Stimulated activated CD4-positive, alpha-beta T cell treated with anti-CD3 and anti-CD28 coated beads, Interleukin-2, amount 100 ng/mL, for 48 hours (primary cell): Measurements from ENCODE around the gene FAM163B.
A peak's percentile ranks its signal among the peaks of the same experiment; 100 is the strongest.

ENCODE experiments used
- DNase-seq, 2 donors: peaks; one replicate each; pipeline ENCODE4 v3.0.0-alpha.2; 2020

FAM163B gene

GRCh38 chr9:133594310-133594709, 14.9 kb downstream of the FAM163B start:
- DNase-seq, result no peak

DNA sequence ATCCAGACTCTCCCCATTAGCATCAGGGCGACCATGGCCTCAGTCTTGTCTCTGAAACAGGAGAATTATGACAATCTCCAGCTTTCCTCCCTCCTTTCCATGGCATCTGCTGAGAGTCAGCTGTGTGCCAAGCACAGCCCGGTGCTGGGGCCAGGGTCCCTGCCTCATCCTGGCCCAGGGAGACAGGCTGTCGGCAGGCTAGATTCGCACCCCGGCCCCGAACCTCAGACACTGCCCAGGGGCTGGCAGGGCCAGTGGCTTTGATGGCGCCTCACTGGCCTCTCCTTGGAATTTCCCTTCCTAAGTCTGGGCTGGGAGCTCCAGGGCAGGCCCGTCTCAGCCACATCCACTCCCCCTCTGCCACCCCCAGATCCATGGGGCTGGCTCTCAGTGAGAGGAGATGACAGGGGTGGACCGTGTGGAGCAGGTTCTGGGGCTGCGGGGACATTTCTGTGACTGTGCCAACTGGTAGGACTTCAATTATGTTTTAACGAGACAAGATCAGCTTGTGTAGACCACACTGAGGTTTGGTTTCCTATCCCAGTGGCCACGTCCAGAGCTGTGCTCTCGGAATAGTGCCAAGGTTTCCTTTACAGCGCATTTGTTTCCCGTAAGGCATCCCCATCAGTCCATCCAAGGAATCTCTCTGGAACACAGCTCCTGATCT, 15.5 kb downstream of the FAM163B start:
- no peak for DNase-seq

GRCh38 chr9:133592731-133593409, 16.3 kb downstream of the FAM163B start:
- no peak for DNase-seq

DNA sequence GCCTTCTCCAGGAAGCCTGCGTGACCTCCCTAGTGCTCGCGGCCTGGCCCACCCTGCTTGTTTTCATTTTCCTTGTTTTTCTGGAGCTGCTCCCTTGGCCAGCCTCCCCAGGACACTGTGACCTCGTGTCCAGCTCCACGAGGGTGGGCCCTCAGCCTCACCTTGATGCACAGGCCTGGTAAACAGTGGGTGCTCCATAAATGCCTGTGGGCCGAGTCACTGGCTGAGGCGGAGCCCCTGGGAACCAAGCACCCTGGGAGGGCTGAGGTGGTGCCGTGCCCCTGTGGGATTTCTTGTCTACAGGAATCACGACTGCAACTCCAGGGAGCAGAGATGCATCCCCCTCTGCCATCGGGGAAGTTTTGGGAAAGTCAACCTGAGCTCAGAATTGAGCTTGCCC, 17.2 kb downstream of the FAM163B start:
- DNase-seq, result no peak

GRCh38 chr9:133591116-133591910, 17.9 kb downstream of the FAM163B start:
- DNase-seq, result no peak

DNA sequence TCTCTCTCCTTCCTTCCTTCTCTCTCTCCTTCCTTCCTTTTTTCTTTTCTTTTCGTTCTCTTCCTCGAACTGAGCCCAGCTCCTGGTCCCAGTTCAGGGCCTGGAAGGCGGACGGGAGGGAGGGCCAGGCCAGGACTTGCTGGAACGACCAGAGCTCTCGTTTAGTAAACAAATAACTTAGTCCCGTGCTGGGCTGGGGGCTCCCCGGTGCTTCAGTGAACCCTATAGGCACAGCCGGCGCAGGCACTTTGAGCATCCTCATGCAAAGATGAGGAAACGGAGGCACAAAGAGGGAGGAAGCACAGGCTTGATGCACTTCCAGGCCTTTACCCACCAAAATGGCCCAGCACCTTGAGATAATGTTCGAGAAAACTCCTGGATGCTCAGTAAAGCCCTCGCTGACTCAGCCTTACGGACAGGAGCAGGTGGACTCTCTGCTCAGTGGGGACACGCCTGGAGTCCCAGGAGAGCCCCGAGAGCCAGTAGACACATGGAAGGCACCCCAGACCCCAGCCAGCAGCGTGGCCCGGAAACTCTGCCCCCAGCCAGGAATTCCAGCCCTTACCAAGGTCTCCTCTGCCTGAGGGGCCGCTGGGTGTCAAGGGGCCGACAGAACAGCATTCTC, 18.8 kb downstream of the FAM163B start:
- no peak for DNase-seq

- peak; percentile 46 to 56 for DNase-seq
These were observed 19.5 kb downstream of the FAM163B start for GRCh38 chr9:133589454-133590227.

GRCh38 chr9:133587466-133587865, 21.7 kb downstream of the FAM163B start:
- DNase-seq, result no peak

DNA sequence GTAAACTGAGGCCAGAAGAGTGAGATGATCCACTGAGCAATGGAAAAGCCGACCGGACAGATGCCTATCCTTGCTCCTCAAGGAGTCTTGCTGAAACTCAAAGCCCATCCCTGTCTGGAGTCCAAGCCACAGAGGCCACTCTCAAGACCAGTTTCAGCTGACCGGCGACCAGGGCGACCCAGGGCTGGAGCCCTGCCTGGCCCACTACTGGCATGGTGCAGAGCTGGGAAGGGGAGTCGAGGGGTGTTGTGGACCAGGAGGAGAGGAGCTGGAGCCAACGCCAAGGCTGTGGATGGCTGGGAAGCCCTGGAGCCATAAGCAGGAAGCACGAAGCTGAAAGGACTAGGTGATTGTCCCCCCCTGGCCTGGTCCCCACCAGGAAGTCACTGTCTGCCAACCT, 22.1 kb downstream of the FAM163B start:
- no peak for DNase-seq

GRCh38 chr9:133585481-133586351, 23.5 kb downstream of the FAM163B start:
- DNase-seq, result no peak

- DNase-seq, result no peak
These were observed 24.4 kb downstream of the FAM163B start for GRCh38 chr9:133584559-133585476.

GRCh38 chr9:133584167-133584558, 25.0 kb downstream of the FAM163B start:
- no peak for DNase-seq

DNA sequence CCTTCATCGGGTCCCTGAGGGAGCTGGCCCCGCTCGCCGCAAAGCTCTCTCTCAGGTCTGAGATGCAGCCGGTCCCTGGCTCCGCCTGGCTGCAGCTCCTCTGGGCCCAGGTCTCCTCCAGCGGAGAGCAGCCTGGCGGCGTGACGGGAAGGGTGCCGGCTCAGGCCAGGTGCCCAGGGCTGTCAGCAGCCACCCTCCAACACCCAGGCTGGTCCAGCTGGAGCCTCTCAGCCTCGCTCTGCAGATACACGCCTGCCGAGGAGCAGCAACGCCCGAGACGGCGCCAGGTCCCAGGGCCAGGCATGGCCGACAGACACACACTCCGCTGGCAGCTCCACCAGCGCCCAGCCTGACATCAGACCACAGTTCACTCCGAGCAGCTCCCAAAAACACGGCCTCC, 25.6 kb downstream of the FAM163B start:
- no peak for DNase-seq

DNA sequence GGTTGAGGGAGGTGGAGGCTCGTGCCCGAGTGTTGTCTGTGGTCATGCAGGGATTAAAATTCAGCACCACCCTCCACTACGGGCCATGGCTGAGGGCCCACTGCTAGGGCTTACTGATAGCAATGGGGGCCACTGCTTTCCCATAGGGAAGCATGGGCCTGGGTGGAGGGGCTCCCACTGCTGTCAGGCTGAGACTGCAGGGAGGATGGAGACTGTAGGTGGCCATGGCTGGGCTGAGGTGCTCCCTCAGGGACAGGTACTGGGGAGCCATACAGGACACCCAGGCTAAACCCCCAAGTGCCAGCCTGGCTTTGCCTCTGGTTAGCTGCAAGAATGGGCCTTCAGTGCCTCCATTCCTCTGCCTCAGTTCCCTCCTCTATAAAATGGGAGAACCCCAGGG, 26.1 kb downstream of the FAM163B start:
- DNase-seq, result no peak

DNA sequence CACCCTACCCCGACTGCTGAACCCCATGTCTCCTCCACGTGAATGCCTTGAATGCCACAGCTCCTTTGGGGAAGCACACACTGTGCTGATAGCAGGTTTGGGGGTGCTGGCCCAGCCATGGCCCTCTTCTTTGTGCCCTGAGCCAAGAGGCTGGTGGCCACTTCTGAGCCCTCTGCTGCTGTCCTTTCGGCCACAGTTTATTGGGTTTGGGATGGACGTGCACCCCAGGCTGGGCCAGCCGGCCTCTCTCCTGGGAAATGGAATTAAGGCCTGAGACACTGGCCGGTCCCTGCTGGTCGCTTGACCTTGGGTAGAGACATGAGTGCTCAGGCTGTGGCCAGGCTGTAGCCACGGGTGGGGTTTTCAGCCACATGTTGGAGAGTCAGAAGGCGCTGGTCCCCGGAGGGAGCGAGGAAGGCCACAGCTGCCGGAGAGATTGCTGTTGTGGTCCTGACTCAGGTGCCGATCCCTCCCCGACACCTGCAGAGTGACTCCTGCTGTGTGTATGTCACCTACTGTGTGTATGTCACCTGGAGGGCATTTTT, 26.6 kb downstream of the FAM163B start:
- DNase-seq, result no peak

DNA sequence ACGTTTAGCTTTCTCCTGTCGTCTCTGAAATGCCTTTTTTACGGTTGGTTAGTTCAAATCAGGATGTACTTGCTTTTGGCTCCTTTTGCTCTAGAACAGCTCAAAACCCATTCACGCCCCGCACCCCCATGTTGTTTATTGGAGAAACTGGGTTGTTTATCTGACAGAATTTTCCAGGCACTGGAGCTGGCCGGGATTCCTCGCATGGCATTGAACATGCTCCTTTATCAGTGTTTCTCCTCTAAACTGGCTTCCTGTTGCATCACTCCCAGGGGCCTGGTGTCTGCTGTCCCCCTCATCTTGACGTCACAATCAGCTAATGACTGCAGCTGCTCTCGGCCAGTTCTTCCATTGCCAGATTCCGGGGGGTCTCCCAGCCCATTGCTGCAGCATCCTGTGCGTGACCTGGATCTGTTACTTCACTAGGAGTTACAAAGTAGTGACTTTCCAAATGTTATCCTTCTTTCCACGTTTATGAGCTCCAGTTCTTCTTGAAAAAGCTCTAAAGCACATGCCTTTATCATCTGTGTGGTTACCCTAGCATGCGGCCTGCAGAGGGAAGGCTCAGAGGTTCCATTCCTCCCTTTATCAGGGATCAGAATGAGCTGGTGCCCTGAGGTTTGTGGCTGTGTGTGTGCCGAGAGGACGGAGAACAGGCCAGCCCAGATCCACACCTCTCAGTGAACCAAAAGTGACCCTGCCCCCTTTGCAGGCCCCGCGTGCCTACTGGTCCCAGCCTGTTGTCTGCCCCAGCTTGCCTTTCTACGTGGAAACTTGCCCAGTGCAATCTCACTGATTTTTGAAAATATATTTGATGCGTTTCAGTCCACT, 27.5 kb downstream of the FAM163B start:
- DNase-seq, result no peak

GRCh38 chr9:133581011-133581410, 28.2 kb downstream of the FAM163B start:
- no peak for DNase-seq

GRCh38 chr9:133580419-133580738, 28.8 kb downstream of the FAM163B start:
- no peak for DNase-seq
